ENCODE data around the gene TNFRSF14. TPM values are rescaled to one million over a fixed set of nuclear protein-coding genes. Genes with fewer than 3 reads are reported as not detected.

TNFRSF14 gene
- total and polyA plus RNA-seq, 2 of the 13 experiments (the other 11 are each of a cell fraction or from before 2014, with no cell fraction given), result 11.9 to 49.9 TPM

DNA sequence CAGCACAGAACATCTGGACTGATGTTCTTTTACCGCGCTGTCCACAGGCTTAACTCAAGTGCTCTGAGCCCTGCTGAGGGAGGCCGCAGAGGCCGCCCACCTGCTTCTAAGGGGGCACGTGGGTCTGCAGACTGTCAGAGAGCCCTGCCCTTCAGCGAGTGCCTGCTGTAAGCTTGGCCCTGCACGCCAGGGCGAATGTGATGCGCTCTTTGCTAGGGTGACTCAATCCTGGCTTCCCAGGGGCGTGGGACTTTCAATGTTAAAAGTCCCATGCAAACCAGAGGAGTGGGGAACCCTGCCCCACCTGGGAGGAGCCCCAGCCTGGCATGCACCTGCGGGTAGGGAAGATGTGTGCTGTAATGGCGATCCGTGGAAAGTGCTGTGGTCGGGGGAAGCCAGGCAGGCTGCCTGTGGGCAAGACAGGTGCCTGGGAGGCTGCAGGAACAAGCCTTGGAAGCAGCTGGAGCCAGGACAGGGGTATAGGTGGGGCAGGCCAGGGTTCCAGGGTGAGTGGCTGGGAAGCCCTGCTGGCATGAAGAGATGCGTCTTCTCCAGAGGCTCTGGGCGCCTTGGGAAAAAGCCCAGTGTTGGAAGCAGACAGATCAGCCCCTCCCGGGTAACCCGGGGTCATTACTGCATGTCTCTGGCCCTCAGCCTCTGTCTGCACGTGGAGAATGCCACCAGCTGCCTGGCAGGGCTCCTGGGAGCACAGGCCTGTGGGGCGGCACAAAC lies 29.2 kb upstream of the TNFRSF14 start:
- H3K4me2 ChIP-seq (ENCODE audit: low read depth, low read length), result peak overlapping the region; percentile 88
- FAIRE-seq, result no peak
- H3K4me3 ChIP-seq (replicated peaks in 1 of 3; ENCODE audit: insufficient read depth in 1 of 3, low read depth in 2 of 3, low read length in 3 of 3), result peak overlapping the region; percentile 64 to 96 (median 69)
- no TSS peak for BruUV-seq (replicated peaks)
- peaks cover 35% of the 10 kb centered on the region for H3K79me2 ChIP-seq (ENCODE audit: insufficient read depth, low read length)
- no peaks in the 10 kb centered on the region for H3K9me3 ChIP-seq (ENCODE audit: low read length)
- H3K27ac ChIP-seq (ENCODE audit: extremely low read length, insufficient read depth, low read length), result no peak overlapping the region
- peaks cover 12 to 45% of the 10 kb centered on the region in 2 experiments for H3K27me3 ChIP-seq (ENCODE audit: control insufficient read depth in 1 of 2, insufficient read depth in 2 of 2, low read length in 2 of 2)
- peaks cover 1 to 2% of the 10 kb centered on the region in 2 experiments; a peak in 2 of 5 replicates for H3K36me3 ChIP-seq (replicated peaks in 1 of 2; ENCODE audit: control insufficient read depth in 1 of 2, insufficient read depth in 2 of 2, low read length in 2 of 2)
- H3K9ac ChIP-seq (ENCODE audit: insufficient read depth, low read depth, low read length), result peak overlapping the region; percentile 42; the same call in 1 of the 2 replicates
- peaks cover 65% of the 10 kb centered on the region for H3K4me1 ChIP-seq (ENCODE audit: insufficient read depth, low read length)
- intact Hi-C loops (cut with micrococcal nuclease; ENCODE audit: unreplicated experiment), result loop anchor here (2.0 kb wide), 1 partner anchor 20 kb away; no protein-coding TSS in a partner anchor
- in situ Hi-C loops (cut with HindIII; ENCODE audit: extremely low pct_ligation_motif_present, low pct_unique_long_range_greater_than_20kb), result no loop called here
- 5% methylated on average over 10 of the region's 20 CpGs for WGBS (ENCODE audit: low lambda C conversion rate)
- ChIA-PET POLR2A (interaction anchor here (0.9 to 3.9 kb wide), 12 partner anchors 8 to 136 kb away, joined by 3 to 38 read pairs (median 4); partner anchors contain the start of genes MORN1, PEX10, RER1 and TNFRSF14), CTCF (ENCODE audit: low intra/inter-chr PET ratio, low total read pairs) (interaction anchor here (1.5 kb wide), 1 partner anchor 113 kb away, joined by 5 read pairs; no protein-coding TSS in a partner anchor)
- H4K20me1 ChIP-seq (ENCODE audit: insufficient read depth, low read length), result peaks cover 29% of the 10 kb centered on the region
- no peak overlapping the region for H2AFZ ChIP-seq (ENCODE audit: low read length)
- peak; percentile 6 for ATAC-seq
- DNase-seq (ENCODE audit: low spot score), result no peak
- TF ChIP-seq STAT5B (CRISPR knock-in tag; IDR thresholded peaks at IDR 0.05) (no peak), MXI1 (IDR thresholded peaks at IDR 0.05; ENCODE audit: borderline replicate concordance, low read depth, low read length) (peak; percentile 58; the same call in 1 of the 3 replicates), RXRA (CRISPR knock-in tag; IDR thresholded peaks at IDR 0.05) (peak; percentile 37; the same call in 1 of the 2 replicates), TBX2 (CRISPR knock-in tag; IDR thresholded peaks at IDR 0.05; ENCODE audit: borderline replicate concordance) (peak; percentile 24; the same call in 1 of the 2 replicates), MTA1 (CRISPR knock-in tag; IDR thresholded peaks at IDR 0.05; ENCODE audit: borderline replicate concordance) (0 out of 2 replicates have a peak, but pooled peaks have one; percentile 40), NFKBIZ (CRISPR knock-in tag; IDR thresholded peaks at IDR 0.05) (no peak), HMGA1 (CRISPR knock-in tag; conservative IDR thresholded peaks at IDR 0.05) (no peak), NONO (IDR thresholded peaks at IDR 0.05) (no peak), NONO (CRISPR knock-in tag; conservative IDR thresholded peaks at IDR 0.05) (0 out of 2 replicates have a peak, but pooled peaks have one; percentile 25), ZSCAN29 (CRISPR knock-in tag; conservative IDR thresholded peaks at IDR 0.05) (no peak), ZNF556 (CRISPR knock-in tag; IDR thresholded peaks at IDR 0.05; ENCODE audit: borderline replicate concordance) (0 out of 2 replicates have a peak, but pooled peaks have one; percentile 32), MYNN (CRISPR knock-in tag; IDR thresholded peaks at IDR 0.05; ENCODE audit: low read depth) (0 out of 2 replicates have a peak, but pooled peaks have one; percentile 79), CBX5 (CRISPR knock-in tag; IDR thresholded peaks at IDR 0.05; ENCODE audit: borderline replicate concordance) (no peak), HNRNPL (IDR thresholded peaks at IDR 0.05; ENCODE audit: low read depth, low read length) (0 out of 2 replicates have a peak, but pooled peaks have one; percentile 24)
- TF ChIP-seq, protein P1, sequence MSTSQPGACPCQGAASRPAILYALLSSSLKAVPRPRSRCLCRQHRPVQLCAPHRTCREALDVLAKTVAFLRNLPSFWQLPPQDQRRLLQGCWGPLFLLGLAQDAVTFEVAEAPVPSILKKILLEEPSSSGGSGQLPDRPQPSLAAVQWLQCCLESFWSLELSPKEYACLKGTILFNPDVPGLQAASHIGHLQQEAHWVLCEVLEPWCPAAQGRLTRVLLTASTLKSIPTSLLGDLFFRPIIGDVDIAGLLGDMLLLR (CRISPR knock-in tag; IDR thresholded peaks at IDR 0.05), result no peak
- TF ChIP-seq, protein P2, sequence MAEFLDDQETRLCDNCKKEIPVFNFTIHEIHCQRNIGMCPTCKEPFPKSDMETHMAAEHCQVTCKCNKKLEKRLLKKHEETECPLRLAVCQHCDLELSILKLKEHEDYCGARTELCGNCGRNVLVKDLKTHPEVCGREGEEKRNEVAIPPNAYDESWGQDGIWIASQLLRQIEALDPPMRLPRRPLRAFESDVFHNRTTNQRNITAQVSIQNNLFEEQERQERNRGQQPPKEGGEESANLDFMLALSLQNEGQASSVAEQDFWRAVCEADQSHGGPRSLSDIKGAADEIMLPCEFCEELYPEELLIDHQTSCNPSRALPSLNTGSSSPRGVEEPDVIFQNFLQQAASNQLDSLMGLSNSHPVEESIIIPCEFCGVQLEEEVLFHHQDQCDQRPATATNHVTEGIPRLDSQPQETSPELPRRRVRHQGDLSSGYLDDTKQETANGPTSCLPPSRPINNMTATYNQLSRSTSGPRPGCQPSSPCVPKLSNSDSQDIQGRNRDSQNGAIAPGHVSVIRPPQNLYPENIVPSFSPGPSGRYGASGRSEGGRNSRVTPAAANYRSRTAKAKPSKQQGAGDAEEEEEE (CRISPR knock-in tag; IDR thresholded peaks at IDR 0.05; ENCODE audit: borderline replicate concordance), result no peak
- TF ChIP-seq, protein P3, sequence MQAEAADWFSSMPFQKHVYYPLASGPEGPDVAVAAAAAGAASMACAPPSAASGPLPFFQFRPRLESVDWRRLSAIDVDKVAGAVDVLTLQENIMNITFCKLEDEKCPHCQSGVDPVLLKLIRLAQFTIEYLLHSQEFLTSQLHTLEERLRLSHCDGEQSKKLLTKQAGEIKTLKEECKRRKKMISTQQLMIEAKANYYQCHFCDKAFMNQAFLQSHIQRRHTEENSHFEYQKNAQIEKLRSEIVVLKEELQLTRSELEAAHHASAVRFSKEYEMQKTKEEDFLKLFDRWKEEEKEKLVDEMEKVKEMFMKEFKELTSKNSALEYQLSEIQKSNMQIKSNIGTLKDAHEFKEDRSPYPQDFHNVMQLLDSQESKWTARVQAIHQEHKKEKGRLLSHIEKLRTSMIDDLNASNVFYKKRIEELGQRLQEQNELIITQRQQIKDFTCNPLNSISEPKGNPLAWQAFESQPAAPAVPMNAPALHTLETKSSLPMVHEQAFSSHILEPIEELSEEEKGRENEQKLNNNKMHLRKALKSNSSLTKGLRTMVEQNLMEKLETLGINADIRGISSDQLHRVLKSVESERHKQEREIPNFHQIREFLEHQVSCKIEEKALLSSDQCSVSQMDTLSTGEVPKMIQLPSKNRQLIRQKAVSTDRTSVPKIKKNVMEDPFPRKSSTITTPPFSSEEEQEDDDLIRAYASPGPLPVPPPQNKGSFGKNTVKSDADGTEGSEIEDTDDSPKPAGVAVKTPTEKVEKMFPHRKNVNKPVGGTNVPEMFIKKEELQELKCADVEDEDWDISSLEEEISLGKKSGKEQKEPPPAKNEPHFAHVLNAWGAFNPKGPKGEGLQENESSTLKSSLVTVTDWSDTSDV (CRISPR knock-in tag; IDR thresholded peaks at IDR 0.05), result no peak

All from HepG2 (cell line).